GM21737 (cell line): ENCODE data around the gene HS3ST6.
"Not testable (repeated sequence)": the region's sequence is repeated elsewhere in the genome, so short reads cannot be mapped to it uniquely, and the experiment has no call there.

ENCODE experiments used
- ATAC-seq: cut with Tn5 transposase; IDR thresholded peaks from one replicate; pipeline ENCODE4 v1.9.1; 2021; ENCODE audit warnings: mild to moderate bottlenecking, moderate library complexity; ENCODE audit not compliant: unreplicated experiment

The HS3ST6 gene

GRCh38 chr16:1884155-1884760 lies 34.0 kb downstream of the HS3ST6 start:
- no peak for ATAC-seq

- ATAC-seq: not testable (repeated sequence)
These were observed 37.0 kb downstream of the HS3ST6 start for GRCh38 chr16:1881172-1881571.

GRCh38 chr16:1879477-1879876 lies 38.7 kb downstream of the HS3ST6 start:
- ATAC-seq: no peak

- ATAC-seq: no peak
These were observed 40.0 kb downstream of the HS3ST6 start for GRCh38 chr16:1878256-1878655.

- ATAC-seq: no peak
These were observed 40.4 kb downstream of the HS3ST6 start for GRCh38 chr16:1877804-1878203.

- ATAC-seq: no peak
These were observed 41.1 kb downstream of the HS3ST6 start for GRCh38 chr16:1877089-1877488.

GRCh38 chr16:1876468-1876867 lies 41.7 kb downstream of the HS3ST6 start:
- ATAC-seq: no peak

- ATAC-seq: not testable (repeated sequence)
These were observed 42.1 kb downstream of the HS3ST6 start for GRCh38 chr16:1876066-1876465.

GRCh38 chr16:1874854-1875253 lies 43.4 kb downstream of the HS3ST6 start:
- no peak for ATAC-seq

GRCh38 chr16:1871974-1872635 lies 46.1 kb downstream of the HS3ST6 start, which contains the start of gene MEIOB:
Gene MEIOB, minus strand, starts transcription at chr16:1872164. Its CDS starts 3,989 bp downstream, at chr16:1868175.
- no peak for ATAC-seq

GRCh38 chr16:1870365-1871082 lies 47.7 kb downstream of the HS3ST6 start:
- no peak for ATAC-seq

GRCh38 chr16:1865902-1866690 lies 52.1 kb downstream of the HS3ST6 start:
- ATAC-seq: no peak

GRCh38 chr16:1863681-1864460 lies 54.3 kb downstream of the HS3ST6 start:
- ATAC-seq: no peak

GRCh38 chr16:1862394-1862793 lies 55.8 kb downstream of the HS3ST6 start:
- no peak for ATAC-seq

- no peak for ATAC-seq
These were observed 56.5 kb downstream of the HS3ST6 start for GRCh38 chr16:1861730-1862129.
